MCF 10A (cell line): ENCODE results near the gene INPP4A. TPM values are rescaled to one million over a fixed set of nuclear protein-coding genes. Genes with fewer than 3 reads are reported as not detected.
A peak's percentile ranks its signal among the peaks of the same experiment; 100 is the strongest.

Experiments used
- BruUV-seq: library from RNA; stranded (reverse); fragments of 400-500 nt; replicated peaks from 2 replicates; lab custom pipeline; 2021; lab: Mats Ljungman, UMichigan
- CTCF ChIA-PET: fragments of 300-600 bp; sonication (Branson Sonifier 250); formaldehyde crosslinking; extraction: SDS; loops from one replicate; lab custom pipeline; 2021; ENCODE audit warnings: antibody characterized with exemption, inconsistent platforms; lab: Yijun Ruan, JAX
- POLR2A ChIA-PET: fragments of 300-600, 350-650 bp; sonication (Branson Sonifier 250); formaldehyde crosslinking; extraction: SDS; loops from one replicate; lab custom pipeline; 2020; ENCODE audit warnings: antibody characterized with exemption, inconsistent platforms; lab: Yijun Ruan, JAX
- DNase-seq: peaks from one replicate; pipeline ENCODE4 v3.0.0-alpha.2; 2018; ENCODE audit not compliant: unreplicated experiment
- H3K27ac Mint-ChIP-seq: one replicate; pipeline ENCODE4 v1.8.0; 2022; ENCODE audit warnings: mild to moderate bottlenecking, low read depth, mixed read lengths; ENCODE audit not compliant: unreplicated experiment
- H3K27me3 Mint-ChIP-seq: one replicate; pipeline ENCODE4 v1.8.0; 2022; ENCODE audit warnings: mixed read lengths; ENCODE audit not compliant: insufficient read depth, unreplicated experiment
- H3K36me3 Mint-ChIP-seq: one replicate; pipeline ENCODE4 v1.8.0; 2022; ENCODE audit warnings: mild to moderate bottlenecking, moderate library complexity, mixed read lengths; ENCODE audit not compliant: insufficient read depth, unreplicated experiment
- H3K4me1 Mint-ChIP-seq: one replicate; pipeline ENCODE4 v1.8.0; 2022; ENCODE audit warnings: mixed read lengths; ENCODE audit not compliant: insufficient read depth, unreplicated experiment
- H3K4me3 Mint-ChIP-seq: one replicate; pipeline ENCODE4 v1.8.0; 2022; ENCODE audit warnings: mild to moderate bottlenecking, moderate library complexity, mixed read lengths; ENCODE audit not compliant: unreplicated experiment
- H3K9me3 Mint-ChIP-seq: one replicate; pipeline ENCODE4 v1.8.0; 2022; ENCODE audit warnings: mixed read lengths; ENCODE audit not compliant: unreplicated experiment
- intact Hi-C: fragments of 100-400 bp; cut with micrococcal nuclease; formaldehyde crosslinking; loops from 2 replicates; pipeline ENCODE4 v1.14.1; 2022
- total RNA-seq: library from RNA; stranded (reverse); gene quantifications from 2 replicates; pipeline ENCODE4 v1.2.3, GENCODE V29; 2022
- TF ChIP-seq, protein P1 (sequence below): fragments of 200-600 bp; IDR thresholded peaks from one replicate; pipeline ENCODE4 v1.8.0; 2022; ENCODE audit warnings: antibody characterized with exemption, mild to moderate bottlenecking; ENCODE audit not compliant: unreplicated experiment

Gene INPP4A
- total RNA-seq, 1 experiment from 2014 or later = 21.5 TPM

DNA sequence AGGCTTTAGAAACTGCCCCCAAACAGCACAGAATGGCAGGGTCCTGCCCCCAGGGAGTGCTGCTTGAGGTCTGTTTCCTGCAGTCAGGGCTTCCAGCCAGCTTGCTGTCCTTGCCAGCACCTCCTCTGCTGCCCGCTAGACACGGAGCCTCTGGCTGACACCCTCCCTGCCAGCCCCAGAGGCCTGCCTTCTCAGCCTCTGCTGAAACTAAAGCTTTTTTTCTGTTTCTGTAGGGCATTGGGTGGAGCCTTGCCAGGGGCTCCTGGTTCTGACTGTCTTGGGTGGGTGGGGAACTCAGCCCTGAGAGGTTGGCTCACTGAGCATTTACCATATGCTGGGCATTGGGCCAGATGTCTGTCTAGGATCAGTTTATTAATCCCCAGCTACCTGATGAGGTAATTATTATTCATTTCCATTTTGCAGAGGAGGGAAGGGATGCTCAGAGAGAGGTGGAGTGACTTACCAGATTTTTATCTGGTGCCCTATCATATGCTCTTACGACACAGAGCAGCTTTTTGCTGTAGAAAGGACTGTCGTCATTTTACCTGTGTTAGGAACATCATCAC lies 35.4 kb downstream of the INPP4A start:
- ChIA-PET POLR2A (interaction anchor here (0.6 to 1.5 kb wide), 6 partner anchors 9 to 700 kb away, joined by 3 to 6 read pairs (median 4); no protein-coding TSS in a partner anchor), CTCF (interaction anchor here (0.6 kb wide), 1 partner anchor 87 kb away, joined by 3 read pairs; no protein-coding TSS in a partner anchor)
- H3K36me3 Mint-ChIP-seq = no peaks in the 10 kb centered on the region
- H3K4me1 Mint-ChIP-seq = peaks cover 36% of the 10 kb centered on the region
- no peaks in the 10 kb centered on the region for H3K27me3 Mint-ChIP-seq
- TF ChIP-seq, protein P1, sequence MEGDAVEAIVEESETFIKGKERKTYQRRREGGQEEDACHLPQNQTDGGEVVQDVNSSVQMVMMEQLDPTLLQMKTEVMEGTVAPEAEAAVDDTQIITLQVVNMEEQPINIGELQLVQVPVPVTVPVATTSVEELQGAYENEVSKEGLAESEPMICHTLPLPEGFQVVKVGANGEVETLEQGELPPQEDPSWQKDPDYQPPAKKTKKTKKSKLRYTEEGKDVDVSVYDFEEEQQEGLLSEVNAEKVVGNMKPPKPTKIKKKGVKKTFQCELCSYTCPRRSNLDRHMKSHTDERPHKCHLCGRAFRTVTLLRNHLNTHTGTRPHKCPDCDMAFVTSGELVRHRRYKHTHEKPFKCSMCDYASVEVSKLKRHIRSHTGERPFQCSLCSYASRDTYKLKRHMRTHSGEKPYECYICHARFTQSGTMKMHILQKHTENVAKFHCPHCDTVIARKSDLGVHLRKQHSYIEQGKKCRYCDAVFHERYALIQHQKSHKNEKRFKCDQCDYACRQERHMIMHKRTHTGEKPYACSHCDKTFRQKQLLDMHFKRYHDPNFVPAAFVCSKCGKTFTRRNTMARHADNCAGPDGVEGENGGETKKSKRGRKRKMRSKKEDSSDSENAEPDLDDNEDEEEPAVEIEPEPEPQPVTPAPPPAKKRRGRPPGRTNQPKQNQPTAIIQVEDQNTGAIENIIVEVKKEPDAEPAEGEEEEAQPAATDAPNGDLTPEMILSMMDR = no peak
- H3K27ac Mint-ChIP-seq = peak overlapping the region; percentile 27
- DNase-seq = peak; percentile 89
- H3K9me3 Mint-ChIP-seq = no peaks in the 10 kb centered on the region
- no peak overlapping the region for H3K4me3 Mint-ChIP-seq
- intact Hi-C loops = loop anchor here (2.0 kb wide), 1 partner anchor 67 kb away; no protein-coding TSS in a partner anchor
- no TSS peak for BruUV-seq

DNA sequence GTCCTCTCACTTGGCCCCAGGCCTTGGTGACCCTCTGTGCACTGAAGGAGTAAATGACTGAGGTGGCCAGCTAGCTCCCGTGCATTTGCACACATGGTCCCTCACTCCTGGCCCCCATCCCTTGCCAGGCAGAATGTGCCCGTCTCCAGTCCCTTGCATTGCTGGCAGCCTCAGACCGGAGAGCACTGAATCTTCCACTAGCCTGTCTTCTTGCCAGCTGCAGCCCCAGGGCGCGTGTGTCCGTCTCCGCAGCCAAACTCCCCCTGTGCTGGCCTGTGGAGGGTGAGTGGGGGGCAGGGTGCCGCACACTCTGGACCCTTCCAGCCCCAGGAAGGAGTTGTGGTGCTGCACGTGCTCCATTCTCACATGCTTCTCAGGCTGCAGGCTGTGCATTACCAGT lies 35.9 kb downstream of the INPP4A start:
- BruUV-seq = no TSS peak
- POLR2A ChIA-PET = interaction anchor here (0.6 to 1.5 kb wide), 5 partner anchors 9 to 700 kb away, joined by 3 to 6 read pairs (median 3); no protein-coding TSS in a partner anchor
- Mint-ChIP-seq H3K27me3 (no peaks in the 10 kb centered on the region), H3K4me3 (no peak overlapping the region), H3K36me3 (no peaks in the 10 kb centered on the region), H3K27ac (peak overlapping the region; percentile 27), H3K4me1 (peaks cover 31% of the 10 kb centered on the region), H3K9me3 (no peaks in the 10 kb centered on the region)
- intact Hi-C loops = loop anchor here (2.0 kb wide), 1 partner anchor 68 kb away; no protein-coding TSS in a partner anchor
- no peak for DNase-seq
- CTCF ChIA-PET = no interaction called here
- TF ChIP-seq, protein P1 = no peak

DNA sequence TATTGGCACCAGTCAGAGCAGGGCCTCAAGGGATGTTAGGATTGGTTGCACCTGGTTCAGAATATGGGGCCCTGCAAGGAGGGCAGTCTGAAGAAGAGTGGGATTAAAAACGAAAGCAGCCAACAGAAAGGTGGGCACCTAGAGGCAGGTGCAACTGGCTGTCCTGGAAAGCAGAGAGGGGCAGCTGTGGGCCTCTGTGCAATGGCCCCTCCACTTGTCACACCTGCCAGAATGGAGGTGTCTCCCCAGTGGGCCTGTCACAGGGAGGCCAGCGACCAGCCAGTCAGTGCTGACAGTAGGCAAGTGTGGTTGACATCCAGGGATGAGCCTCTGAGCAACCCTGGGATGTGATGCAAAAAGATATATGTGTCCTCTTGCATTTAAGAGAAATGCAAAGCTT lies 37.7 kb downstream of the INPP4A start:
- Mint-ChIP-seq H3K4me3 (no peak overlapping the region), H3K27ac (no peak overlapping the region), H3K36me3 (no peaks in the 10 kb centered on the region), H3K4me1 (peaks cover 27% of the 10 kb centered on the region), H3K9me3 (no peaks in the 10 kb centered on the region), H3K27me3 (no peaks in the 10 kb centered on the region)
- ChIA-PET POLR2A (no interaction called here), CTCF (interaction anchor here (0.5 to 1.4 kb wide), 3 partner anchors 16 to 784 kb away, joined by 3 to 4 read pairs (median 3); no protein-coding TSS in a partner anchor)
- no peak for DNase-seq
- no TSS peak for BruUV-seq
- intact Hi-C loops = no loop called here
- TF ChIP-seq, protein P1 = no peak

DNA sequence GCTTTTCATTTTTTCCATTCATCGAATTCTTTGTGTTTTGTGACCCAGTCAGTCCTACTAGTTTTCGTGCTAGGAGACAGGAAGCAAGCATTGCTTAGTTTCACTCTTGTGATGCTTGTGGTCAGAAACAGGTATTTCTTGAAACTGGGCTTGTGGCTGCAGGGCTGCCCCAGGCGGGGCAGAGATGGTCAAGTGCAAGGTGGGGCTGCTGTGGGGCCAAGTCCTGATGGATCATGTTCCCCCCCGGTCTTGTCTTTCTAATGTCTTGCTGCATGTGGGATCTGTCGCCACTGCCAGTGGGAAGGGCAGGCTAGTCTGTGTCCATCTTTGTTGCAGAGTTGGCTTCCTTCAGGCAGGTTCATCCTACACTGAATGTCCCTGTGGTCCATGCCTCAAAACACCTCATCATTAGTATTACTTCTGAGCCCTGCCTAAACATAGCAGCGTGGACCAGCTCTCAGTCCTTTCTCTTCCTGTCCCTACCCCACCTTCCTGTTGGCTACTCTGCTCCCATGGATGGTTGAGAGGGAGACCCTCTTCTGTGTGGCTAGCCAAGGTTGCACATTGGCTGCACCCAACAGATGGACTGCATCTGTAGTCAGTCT lies 38.7 kb downstream of the INPP4A start:
- TF ChIP-seq, protein P1 = no peak
- Mint-ChIP-seq H3K27ac (no peak overlapping the region), H3K36me3 (no peaks in the 10 kb centered on the region), H3K4me1 (peaks cover 27% of the 10 kb centered on the region), H3K4me3 (no peak overlapping the region), H3K9me3 (no peaks in the 10 kb centered on the region), H3K27me3 (no peaks in the 10 kb centered on the region)
- intact Hi-C loops = no loop called here
- no TSS peak for BruUV-seq
- POLR2A ChIA-PET = no interaction called here
- CTCF ChIA-PET = interaction anchor here (0.6 to 1.4 kb wide), 3 partner anchors 17 to 97 kb away, joined by 3 to 4 read pairs (median 3); no protein-coding TSS in a partner anchor
- DNase-seq = no peak
